HG02973 (cell line): ENCODE data around the gene TBXAS1.

ENCODE experiments used
- ATAC-seq: cut with Tn5 transposase; IDR thresholded peaks from one replicate; pipeline ENCODE4 v1.9.1; 2021; ENCODE audit warnings: moderate library complexity; ENCODE audit not compliant: unreplicated experiment

Gene TBXAS1

DNA sequence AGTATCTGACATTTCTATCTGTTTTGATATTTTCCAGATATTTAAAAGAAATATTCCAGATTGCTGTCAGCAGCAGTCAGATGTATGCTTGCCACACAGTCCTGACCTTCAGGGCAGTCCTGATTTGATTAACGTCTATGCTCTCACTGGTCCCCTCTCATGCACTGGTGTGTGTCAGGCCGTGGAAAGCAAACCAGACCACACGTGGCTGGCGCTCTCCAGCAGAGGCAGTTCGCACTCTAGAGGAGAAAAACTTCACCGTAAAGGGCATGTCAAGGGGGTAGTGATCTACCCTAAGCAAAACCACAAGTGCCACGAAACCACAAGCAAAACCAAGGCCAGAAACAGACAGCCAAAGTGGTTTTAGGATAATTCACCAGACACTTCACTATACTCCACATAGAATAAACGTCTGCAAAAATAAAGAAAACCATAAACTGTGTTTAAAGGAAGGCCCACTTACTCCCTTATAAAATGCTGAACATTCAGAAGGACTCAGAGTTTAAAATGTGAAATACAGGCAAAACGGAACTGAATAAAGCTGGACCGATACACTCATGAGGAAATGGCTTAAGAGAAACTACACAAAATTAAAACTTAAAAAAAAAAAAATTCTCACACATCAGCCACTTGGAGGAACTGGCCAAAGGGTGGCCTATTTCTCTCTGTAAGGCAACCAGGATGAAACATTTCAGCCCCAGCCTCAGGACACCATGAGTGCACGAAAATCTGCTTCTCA lies 207.3 kb downstream of the TBXAS1 start:
- ATAC-seq: no peak

DNA sequence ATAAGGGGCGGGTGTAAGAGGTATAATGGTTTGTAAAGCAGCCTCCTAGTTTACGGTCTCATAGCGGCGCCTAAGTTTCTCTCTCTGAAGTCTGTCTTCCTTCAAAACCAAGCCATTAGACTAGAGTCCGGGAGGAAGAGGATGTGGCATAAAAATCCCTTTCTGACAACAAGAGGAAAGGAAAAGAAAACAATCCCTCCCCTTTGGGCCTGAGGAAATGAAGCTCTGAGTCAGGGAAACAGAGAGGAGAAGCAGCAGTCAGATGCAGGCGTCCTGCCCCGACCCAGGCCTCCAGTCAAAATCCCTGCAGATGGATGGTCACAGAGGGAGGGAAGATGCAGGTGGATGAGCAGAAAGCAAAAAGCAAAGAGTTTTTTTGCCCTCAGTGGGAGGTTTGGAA lies 210.0 kb downstream of the TBXAS1 start:
- no peak for ATAC-seq

DNA sequence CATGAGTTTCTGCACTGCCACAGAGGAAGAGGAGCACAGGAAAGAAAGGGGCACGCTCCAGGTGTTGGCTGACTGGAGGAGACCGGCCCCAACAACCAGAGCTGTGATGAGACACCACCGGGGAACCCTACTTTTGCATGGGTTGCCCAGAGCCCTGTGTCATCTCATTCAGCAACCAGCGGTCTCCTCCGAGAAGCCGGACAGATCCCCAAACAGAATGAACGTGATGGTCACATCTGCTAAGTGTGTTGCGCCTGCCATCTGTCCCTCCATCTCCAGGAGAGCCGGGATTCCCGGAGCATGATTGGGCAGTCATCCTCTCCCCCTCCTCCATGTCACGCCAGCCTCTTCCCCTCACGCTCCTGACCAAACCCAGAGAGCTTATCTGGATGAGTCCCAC lies 210.8 kb downstream of the TBXAS1 start:
- no peak for ATAC-seq

DNA sequence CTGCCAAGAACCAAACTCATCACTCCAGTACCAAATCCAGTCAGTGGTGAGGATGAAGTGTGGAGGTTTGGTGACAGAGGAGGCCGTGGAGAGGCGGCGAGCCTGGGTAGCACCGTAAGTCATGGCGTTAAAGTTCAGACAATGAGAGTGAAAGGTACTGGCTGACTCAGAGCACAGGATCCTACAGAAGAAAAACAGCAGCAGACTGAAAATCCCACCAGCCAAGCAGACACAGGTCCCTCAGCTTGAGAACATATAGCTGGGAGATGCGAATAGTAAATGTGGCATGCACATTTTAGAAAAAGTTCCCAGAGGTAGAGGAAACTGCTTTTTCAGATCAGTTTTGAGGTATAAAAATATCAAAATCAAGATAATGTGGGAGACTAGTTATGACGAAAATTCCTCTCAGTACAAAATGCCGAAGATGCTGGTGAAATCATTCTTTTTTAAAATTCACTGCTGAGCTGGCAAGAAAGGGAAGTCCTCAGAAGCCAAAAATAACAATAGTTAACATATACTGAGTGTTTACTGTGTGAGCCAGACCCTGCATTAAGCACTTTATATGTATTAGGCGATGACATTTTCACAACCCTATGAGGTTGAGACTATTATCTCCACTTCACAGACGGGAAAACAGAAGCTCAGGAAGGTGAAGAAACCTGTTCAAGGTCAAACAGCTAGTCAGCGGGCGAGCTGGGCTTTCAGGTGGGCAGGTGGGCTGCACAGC lies 212.8 kb downstream of the TBXAS1 start:
- ATAC-seq: no peak

DNA sequence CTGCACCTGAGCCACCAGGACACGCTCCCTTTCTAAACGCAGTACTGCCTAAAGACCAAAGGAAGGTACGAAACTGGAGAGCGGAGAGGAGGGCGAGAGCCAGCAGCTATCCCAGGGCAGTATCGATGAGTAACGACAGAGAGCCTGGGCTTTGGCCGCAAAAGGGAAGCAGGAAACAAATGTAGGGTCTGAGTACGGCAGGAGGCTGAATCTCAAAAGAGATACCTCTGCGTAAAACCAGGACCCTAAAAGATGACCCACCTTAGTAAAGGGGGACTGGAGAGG lies 213.3 kb downstream of the TBXAS1 start:
- ATAC-seq: no peak

DNA sequence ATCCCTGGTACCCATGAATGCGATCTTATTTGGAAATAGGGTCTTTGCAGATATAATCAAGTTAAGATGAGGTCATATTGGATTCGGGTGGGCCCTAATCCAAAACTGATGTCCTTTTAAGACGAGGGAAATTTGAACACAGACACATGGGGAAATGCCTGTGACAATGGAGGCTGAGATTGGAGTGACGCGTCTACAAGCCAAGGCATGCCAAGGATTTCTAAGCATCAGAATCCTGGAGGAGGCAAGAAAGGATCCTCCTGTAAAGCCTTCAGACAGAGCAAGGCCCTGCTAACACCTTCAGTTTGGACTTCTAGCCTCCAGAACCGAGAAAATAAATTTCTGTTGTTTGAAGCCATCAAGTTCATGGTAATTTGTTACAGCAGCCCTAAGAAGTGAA lies 215.2 kb downstream of the TBXAS1 start:
- no peak for ATAC-seq

DNA sequence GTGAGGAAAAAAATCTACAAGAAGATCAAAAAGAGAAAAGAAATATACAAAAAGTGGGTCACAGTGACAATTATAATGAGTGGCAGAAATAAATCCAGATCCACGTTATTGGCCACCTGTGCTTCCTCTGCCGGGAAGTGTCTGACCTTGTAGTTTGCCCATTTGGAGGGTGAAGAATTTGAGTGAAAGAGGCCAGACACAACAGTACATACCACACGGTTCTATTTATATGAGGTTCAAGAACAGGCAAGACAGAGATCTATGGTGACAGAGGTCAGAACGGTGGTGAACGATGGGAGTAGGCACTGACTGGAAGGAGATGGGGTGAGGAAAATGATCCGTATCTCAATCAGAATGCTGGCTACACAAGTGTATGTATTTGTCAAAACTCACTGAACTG lies 216.6 kb downstream of the TBXAS1 start:
- ATAC-seq: no peak

DNA sequence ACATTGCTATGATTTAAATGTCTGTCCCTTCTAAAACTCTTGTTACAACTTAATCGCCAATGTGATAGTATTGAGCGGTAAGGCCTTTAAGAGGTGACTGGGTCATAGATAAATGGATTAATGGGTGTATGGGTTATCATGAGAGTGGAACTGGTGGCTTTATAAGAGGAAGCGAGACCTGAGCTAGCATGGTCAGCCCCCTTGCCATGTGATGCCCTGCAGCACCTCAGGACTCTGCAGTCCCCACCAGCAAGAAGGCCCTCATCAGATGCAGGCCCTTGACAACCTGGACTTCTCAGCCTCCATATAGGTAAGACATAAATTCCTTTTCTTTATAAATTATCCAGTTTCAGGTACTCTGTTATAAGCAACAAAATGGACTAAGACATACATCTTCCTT lies 218.1 kb downstream of the TBXAS1 start:
- no peak for ATAC-seq

DNA sequence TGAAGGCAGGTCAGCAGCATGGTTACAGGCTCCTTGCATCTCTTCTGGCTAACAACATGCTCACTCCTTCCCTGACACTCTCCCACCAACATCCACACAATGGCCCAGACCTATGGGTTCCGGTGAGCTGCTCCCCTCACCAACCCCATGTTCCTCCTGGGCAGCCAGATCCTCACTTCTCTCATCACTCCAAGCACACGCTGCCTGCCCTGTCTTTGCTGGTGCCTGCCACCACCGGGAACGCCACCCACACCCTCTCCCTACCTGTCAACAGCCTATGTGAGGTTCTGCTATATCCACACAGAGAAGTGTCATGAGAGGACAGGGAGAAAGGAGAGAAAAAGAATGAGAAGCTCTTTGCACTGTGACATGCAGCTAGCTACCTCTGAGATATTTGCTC lies 219.1 kb downstream of the TBXAS1 start:
- ATAC-seq: no peak

DNA sequence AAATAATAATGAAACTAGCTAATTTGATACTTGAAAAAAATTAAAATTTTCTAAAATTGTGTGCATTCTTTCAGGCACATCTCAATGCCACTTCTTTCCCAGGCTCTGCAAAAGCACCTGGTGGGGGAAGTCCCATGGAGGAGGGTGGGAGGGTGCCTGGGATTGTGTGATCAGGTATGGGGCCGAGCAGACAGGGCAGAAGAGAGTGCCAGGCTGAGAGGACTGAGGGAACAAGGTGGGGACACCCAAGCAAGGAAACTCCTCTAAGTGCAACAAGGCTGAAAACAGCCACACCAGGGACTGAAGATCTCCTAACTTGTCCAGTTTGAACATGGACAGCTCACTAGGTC lies 219.9 kb downstream of the TBXAS1 start:
- ATAC-seq: no peak

DNA sequence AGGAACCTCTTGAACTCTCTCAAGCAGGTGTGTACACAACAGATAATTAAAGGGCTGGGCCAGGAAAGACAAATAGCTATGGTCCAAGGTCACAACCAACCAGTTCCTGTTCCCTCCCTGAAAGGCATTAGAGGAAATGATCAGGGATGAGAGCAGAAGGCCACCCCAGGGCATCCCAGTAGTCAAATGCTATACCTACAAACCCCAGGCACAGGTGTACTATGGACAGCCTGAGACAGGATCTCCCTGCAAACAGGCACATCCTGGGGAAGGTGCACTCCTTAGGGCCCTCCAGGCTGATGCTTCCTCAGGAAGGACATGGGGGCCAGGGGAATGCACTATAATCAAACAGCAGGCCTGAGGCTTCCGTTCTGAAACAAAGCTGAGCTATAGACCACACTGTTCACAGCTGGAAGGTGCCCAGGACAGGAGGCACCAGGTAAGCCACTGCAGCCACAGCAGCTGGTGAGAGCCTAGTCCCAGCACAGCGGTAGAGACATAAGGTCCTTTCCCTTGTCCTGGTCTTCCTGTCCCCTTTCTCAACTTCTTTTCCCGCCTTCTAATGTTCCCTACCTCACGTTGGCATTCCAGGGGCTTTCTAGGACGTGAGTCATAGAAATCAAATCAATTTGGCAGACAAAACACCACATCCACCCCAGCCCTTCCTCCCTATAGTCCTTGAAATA lies 220.4 kb downstream of the TBXAS1 start:
- no peak for ATAC-seq

DNA sequence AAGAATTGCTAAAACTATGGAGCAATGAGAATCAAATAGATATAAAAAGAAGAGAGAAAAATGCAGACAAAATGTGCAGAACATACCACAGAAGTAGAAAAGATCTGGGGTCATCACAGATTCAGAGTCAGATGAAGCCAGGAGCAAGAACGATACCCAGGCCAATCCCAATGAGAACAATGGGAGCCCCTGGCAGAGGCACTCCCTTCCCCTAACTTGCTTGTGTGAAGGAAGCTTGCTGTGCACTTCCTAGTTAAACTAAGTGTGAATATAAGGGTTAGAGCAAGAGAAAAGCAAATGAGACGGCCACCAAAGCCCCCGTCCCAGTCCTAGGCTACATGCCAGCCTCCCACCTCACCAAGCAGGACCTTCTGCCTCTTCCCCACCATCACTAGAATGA lies 221.0 kb downstream of the TBXAS1 start:
- no peak for ATAC-seq

DNA sequence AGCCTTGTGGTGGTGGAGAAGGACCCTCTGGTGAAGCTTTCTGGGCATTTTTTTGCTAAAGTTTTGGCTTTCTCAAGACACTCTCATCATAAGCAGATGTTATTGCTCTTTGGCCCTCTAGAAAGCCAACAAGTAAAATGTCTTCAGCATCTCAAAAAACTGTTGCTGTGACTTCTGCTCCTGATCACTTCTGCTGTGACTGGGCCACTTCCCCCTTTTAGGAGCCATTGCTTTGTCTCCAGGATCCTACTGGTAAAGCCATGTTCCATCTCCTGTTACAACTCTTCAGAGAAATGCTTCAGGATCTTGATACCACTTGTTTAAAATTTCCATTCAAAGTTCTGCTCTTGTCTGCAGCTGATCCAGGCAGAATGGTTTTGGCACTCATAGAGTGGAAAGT lies 222.8 kb downstream of the TBXAS1 start:
- no peak for ATAC-seq

DNA sequence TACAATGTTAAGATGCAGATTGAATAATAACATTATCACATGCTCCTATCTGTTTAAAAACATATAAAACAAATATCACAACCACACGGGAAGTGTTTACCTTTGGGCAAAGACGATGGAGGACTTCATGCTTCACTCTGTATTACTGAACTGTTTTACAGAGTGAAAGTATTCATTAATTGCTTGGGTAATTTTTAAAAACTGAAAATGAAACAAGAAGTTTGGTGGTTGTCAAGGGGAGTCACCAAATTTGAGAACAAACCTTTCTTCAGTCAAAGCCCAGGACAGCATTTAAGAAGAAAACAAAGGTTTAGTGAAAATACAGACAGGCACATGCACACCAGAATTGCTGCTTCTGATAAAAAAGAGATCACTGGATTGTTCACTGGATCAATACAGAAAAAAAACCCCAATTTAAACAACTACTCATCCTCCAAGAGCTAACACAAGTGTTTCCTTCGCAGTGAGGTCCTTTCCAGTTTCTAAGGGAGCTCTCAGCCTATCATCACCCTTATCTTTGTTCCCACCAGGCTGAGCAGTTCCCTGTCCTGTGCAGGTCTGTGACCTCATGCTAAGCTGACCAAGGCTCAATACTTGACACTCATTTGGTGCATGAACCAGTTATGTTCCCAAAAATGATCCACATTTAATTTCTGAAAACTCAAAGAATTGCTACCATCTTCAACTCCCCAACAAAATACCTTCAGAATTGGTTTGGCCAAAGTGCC lies 224.9 kb downstream of the TBXAS1 start:
- peak; percentile 87 for ATAC-seq

DNA sequence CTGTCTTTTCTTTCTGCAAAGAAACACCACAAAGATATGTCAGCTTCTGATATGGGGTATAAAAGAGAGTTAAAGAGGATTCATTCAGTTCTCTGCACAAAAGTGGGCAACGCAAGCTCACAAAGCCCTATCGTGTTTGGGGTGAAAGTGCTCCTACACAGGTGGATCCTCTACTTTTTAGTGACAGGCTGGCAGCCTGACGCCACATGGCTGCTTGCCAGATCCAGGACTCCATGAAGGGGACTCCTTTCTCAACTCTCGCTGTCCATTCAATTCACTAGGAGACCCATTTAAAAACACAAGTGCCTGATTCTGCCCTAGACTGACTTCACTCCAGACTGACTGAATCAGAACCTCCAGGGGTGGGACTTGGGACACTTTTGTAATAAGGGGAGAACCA lies 225.7 kb downstream of the TBXAS1 start:
- ATAC-seq: no peak

DNA sequence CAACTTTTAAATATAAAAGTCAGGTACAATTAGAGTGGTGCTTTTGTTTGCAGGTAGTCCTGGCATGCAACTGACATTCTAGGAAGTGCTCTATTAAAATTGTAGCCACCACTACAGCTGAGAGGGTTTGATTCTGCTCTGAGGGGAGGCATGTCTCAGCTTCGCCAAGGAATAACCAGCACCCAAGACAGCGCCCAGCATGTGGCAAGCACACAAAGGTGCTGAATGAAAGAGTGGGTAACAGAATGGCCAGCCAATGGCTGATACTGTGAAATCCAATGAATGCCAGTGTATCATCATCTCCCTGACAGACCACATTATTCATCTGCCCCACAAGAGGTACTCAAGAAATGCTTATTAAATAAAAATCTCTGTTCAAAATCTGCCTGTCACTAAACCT lies 226.8 kb downstream of the TBXAS1 start:
- no peak for ATAC-seq

DNA sequence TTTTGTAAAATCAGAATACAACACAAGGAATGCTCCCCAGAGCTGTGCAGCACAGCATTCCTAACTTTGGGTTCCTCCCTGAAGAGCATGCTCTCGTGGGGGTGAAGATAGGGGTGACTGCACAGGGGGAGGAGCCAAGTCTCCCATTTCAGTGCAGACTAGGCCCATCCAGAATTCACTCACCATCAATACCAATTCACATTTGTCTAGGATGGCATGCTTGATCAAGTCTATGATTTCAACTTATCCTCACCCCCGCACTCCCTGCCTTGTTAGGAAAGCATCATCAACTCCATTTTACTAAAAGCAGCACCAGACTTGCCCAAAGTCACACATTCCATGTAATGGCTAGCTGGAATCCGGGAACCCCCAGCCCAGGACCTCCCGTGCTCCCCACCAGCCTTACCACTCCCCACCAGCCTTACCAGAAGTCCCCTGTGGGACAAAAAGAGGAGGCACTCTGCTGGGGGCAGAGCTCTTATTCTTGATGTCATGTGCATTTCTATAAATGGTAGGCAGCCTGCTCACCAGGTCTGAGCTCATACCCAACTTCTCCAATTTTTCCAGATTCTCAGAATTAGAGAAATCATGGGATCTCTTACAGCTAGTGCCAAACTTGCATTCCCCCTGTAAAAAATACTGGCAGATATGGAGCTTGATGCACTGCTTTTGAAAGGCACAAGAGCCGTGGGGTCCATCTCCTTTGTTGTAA lies 227.5 kb downstream of the TBXAS1 start:
- ATAC-seq: no peak

DNA sequence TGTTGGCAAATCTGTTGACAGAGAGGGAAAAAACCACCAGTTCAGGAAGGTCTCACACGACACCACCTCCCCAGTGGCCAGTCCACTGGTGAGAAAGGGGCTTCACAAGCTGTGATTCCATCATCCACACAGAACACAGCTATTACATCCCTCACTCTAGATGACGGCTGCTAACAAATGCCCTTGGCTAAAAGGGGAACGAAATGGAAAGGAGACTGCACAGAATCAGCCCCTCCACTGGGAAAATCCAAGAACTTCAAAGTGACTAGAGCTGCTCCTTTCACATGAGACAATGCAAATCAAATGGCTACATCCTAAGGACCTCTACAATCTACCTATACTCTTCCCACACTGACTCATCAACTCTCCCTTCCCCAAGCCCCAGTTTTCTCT lies 228.1 kb downstream of the TBXAS1 start:
- no peak for ATAC-seq

DNA sequence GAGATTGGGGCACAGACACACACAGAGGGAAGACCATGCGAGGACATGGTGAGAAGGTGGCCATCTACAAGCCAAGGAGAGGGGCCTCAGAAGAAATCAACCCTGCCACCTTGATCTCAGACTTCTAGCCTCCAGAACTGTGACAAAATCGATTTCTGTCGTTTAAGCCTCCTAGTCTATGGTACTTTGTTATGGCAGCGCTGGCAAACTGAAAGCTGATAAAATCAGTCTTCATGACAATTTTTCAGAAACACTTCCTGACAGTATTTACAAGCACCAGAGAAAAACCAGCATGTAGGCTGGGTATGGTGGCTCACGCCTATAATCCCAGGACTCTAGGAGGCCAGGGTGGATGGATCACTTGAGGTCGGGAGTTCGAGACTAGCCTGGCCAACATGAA lies 229.5 kb downstream of the TBXAS1 start:
- no peak for ATAC-seq

DNA sequence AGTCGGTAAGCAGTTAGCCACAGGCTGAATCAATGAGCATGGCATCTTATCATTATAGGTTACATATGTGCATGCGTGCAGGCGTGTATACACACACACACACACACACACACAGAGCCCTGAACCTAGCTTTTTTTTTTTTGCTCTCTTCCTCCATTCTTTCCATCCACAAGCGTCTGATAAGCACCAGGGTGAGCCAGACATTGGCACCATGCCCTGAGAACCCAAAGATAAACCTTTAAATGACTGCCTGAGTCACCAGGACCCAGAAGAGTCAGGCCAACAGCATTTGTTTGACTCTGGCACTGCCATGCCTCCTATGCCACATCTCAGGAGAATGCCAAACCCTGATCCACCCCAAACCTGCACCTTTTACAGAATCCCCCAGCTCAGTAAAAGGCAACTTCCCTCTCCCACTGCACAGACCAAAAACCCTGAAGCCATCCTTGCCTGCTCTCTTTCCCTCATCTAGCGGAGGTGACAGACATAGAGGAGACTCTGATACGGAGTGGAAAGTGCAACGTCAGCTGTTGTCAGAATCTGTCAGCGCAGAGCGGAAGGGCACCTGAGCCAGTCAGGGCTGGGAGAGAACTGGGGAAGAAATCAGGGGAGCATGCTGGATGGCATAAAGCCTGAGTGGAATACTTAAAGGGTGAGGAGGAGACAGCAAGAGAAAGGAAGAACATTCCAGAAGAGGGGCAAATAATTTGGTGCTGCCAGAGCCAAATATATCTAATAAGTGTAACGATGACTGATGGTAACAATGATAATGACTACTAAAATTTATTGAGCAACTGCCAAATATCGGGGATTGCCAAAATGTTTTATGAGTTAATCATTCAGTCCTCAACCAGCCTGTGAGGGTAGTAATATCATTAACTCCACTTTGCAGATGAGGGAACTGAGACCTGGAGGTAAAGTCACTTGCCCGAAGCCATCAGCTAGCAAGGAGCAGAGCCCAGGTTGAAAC lies 230.5 kb downstream of the TBXAS1 start:
- ATAC-seq: no peak
